ENCODE measurements around the gene ARFGAP2.

DNA sequence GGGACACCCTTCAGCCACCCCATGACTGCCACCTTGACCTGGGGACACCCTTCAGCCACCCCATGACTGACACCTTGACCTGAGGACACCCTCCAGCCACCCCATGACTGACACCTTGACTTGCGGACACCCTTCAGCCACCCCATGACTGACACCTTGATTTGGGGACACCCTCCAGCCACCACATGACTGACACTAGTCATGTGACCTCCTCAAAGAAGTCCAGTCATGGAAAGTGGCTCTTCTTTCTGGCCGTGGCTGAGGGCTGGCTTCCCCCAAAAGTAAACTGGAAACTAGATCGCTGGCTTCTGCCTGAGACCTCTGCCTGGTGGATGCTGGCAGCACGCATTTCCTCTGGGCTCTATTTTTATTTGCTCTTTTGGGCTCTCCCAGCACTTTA lies 28.4 kb downstream of the ARFGAP2 start:
- TF ChIP-seq POLR2AphosphoS5 (IDR thresholded peaks at IDR 0.05; ENCODE audit: borderline replicate concordance, low read depth, low read length) (no peak), EZH2 (IDR thresholded peaks at IDR 0.05) (no peak)
